Adipocyte (in vitro differentiated cells): ENCODE measurements around the gene FAM13A.
A peak's percentile ranks its signal among the peaks of the same experiment; 100 is the strongest.

Source experiments
- DNase-seq: peaks from one replicate; pipeline ENCODE4 v3.0.0-alpha.2; 2015; ENCODE audit warnings: low read depth
- H3K27me3 ChIP-seq: replicated peaks from 2 replicates; pipeline ENCODE4 v1.7.0; 2013; ENCODE audit warnings: mild to moderate bottlenecking, low read length, moderate library complexity; ENCODE audit not compliant: control insufficient read depth, insufficient read depth
- H3K36me3 ChIP-seq: 2 replicates; pipeline ENCODE4 v1.7.0; 2013; ENCODE audit warnings: low read length, mild to moderate bottlenecking, moderate library complexity; ENCODE audit not compliant: control insufficient read depth, insufficient read depth, severe bottlenecking
- H3K4me1 ChIP-seq: 2 replicates; pipeline ENCODE4 v1.7.0; 2013; ENCODE audit warnings: mild to moderate bottlenecking, low read length, moderate library complexity; ENCODE audit not compliant: control insufficient read depth, insufficient read depth
- H3K4me3 ChIP-seq: 2 replicates; pipeline ENCODE4 v1.7.0; 2013; ENCODE audit warnings: mild to moderate bottlenecking, low read length, moderate library complexity
- H3K9ac ChIP-seq: 2 replicates; pipeline ENCODE4 v1.7.0; 2013; ENCODE audit warnings: mild to moderate bottlenecking, low read length, moderate library complexity
- H3K9me3 ChIP-seq: 2 replicates; pipeline ENCODE4 v1.7.0; 2013; ENCODE audit warnings: mild to moderate bottlenecking, low read length, moderate library complexity; ENCODE audit not compliant: control insufficient read depth

The FAM13A gene

GRCh38 chr4:89056953-89057398 is at the start of gene FAM13A:
Gene FAM13A, minus strand, starts transcription at chr4:89057185. Its CDS starts 221 bp downstream, at chr4:89056964.
- DNase-seq, result peak; percentile 98
- H3K27me3 ChIP-seq, result no peaks in the 10 kb centered on the region
- peak within 1 kb of the TSS; percentile 86 for H3K4me3 ChIP-seq
- H3K4me1 ChIP-seq, result peaks cover 28% of the 10 kb centered on the region
- H3K9ac ChIP-seq, result peak within 1 kb of the TSS; percentile 88
- H3K9me3 ChIP-seq, result no peaks in the 10 kb centered on the region
- H3K36me3 ChIP-seq, result no peaks in the 10 kb centered on the region

GRCh38 chr4:89105726-89106125 is 48.7 kb upstream of the FAM13A start:
- no peak overlapping the region for H3K4me3 ChIP-seq
- peaks cover 8% of the 10 kb centered on the region for H3K27me3 ChIP-seq
- peaks cover 9% of the 10 kb centered on the region for H3K4me1 ChIP-seq
- no peaks in the 10 kb centered on the region for H3K36me3 ChIP-seq
- no peaks in the 10 kb centered on the region for H3K9me3 ChIP-seq
- H3K9ac ChIP-seq, result no peak overlapping the region
- no peak for DNase-seq

GRCh38 chr4:89101256-89102161 is 44.5 kb upstream of the FAM13A start:
- DNase-seq, result no peak
- H3K4me1 ChIP-seq, result no peaks in the 10 kb centered on the region
- peaks cover 8% of the 10 kb centered on the region for H3K27me3 ChIP-seq
- no peaks in the 10 kb centered on the region for H3K36me3 ChIP-seq
- H3K9ac ChIP-seq, result no peak overlapping the region
- no peaks in the 10 kb centered on the region for H3K9me3 ChIP-seq
- no peak overlapping the region for H3K4me3 ChIP-seq

- DNase-seq, result no peak
- no peaks in the 10 kb centered on the region for H3K4me1 ChIP-seq
- no peaks in the 10 kb centered on the region for H3K9me3 ChIP-seq
- H3K9ac ChIP-seq, result no peak overlapping the region
- H3K36me3 ChIP-seq, result no peaks in the 10 kb centered on the region
- no peak overlapping the region for H3K4me3 ChIP-seq
- H3K27me3 ChIP-seq, result peaks cover 8% of the 10 kb centered on the region
Measured at GRCh38 chr4:89100853-89101252, 43.9 kb upstream of the FAM13A start.

- Histone ChIP-seq H3K9ac (no peak overlapping the region), H3K27me3 (no peaks in the 10 kb centered on the region), H3K4me3 (no peak overlapping the region), H3K36me3 (no peaks in the 10 kb centered on the region), H3K9me3 (no peaks in the 10 kb centered on the region), H3K4me1 (no peaks in the 10 kb centered on the region)
- no peak for DNase-seq
Measured at GRCh38 chr4:89099471-89099870, 42.5 kb upstream of the FAM13A start.

GRCh38 chr4:89099034-89099433 is 42.0 kb upstream of the FAM13A start:
- H3K9ac ChIP-seq, result no peak overlapping the region
- H3K4me1 ChIP-seq, result no peaks in the 10 kb centered on the region
- H3K27me3 ChIP-seq, result no peaks in the 10 kb centered on the region
- no peaks in the 10 kb centered on the region for H3K36me3 ChIP-seq
- no peaks in the 10 kb centered on the region for H3K9me3 ChIP-seq
- DNase-seq, result no peak
- no peak overlapping the region for H3K4me3 ChIP-seq

GRCh38 chr4:89078300-89078699 is 21.3 kb upstream of the FAM13A start:
- Histone ChIP-seq H3K9ac (no peak overlapping the region), H3K4me3 (no peak overlapping the region), H3K36me3 (no peaks in the 10 kb centered on the region), H3K9me3 (peaks cover 20% of the 10 kb centered on the region), H3K27me3 (no peaks in the 10 kb centered on the region), H3K4me1 (no peaks in the 10 kb centered on the region)
- DNase-seq, result no peak

- Histone ChIP-seq H3K9ac (no peak overlapping the region), H3K9me3 (peaks cover 20% of the 10 kb centered on the region), H3K27me3 (no peaks in the 10 kb centered on the region), H3K36me3 (no peaks in the 10 kb centered on the region), H3K4me1 (no peaks in the 10 kb centered on the region), H3K4me3 (no peak overlapping the region)
- DNase-seq, result no peak
Measured at GRCh38 chr4:89077761-89078160, 20.8 kb upstream of the FAM13A start.

- Histone ChIP-seq H3K9ac (no peak overlapping the region), H3K9me3 (peaks cover 8% of the 10 kb centered on the region), H3K4me1 (no peaks in the 10 kb centered on the region), H3K4me3 (no peak overlapping the region), H3K27me3 (no peaks in the 10 kb centered on the region), H3K36me3 (no peaks in the 10 kb centered on the region)
- DNase-seq, result no peak
Measured at GRCh38 chr4:89072921-89073320, 15.9 kb upstream of the FAM13A start.

- no peak for DNase-seq
- no peaks in the 10 kb centered on the region for H3K36me3 ChIP-seq
- no peak overlapping the region for H3K9ac ChIP-seq
- no peaks in the 10 kb centered on the region for H3K27me3 ChIP-seq
- no peak overlapping the region for H3K4me3 ChIP-seq
- H3K4me1 ChIP-seq, result peaks cover 11% of the 10 kb centered on the region
- H3K9me3 ChIP-seq, result no peaks in the 10 kb centered on the region
Measured at GRCh38 chr4:89071311-89071710, 14.3 kb upstream of the FAM13A start.

GRCh38 chr4:89070041-89070440 is 13.1 kb upstream of the FAM13A start:
- Histone ChIP-seq H3K27me3 (no peaks in the 10 kb centered on the region), H3K4me3 (no peak overlapping the region), H3K4me1 (peaks cover 19% of the 10 kb centered on the region), H3K9me3 (no peaks in the 10 kb centered on the region), H3K36me3 (no peaks in the 10 kb centered on the region), H3K9ac (no peak overlapping the region)
- no peak for DNase-seq
